LNCaP clone FGC (cell line): Measurements from ENCODE around the gene PHYH.
"Not testable (repeated sequence)": the region's sequence is repeated elsewhere in the genome, so short reads cannot be mapped to it uniquely, and the experiment has no call there.

Experiments used
- DNase-seq: peaks from one replicate; pipeline ENCODE4 v3.0.0-alpha.2; 2011; ENCODE audit warnings: low read depth
- H3K4me3 ChIP-seq: 2 replicates; pipeline ENCODE4 v1.5.1; 2011; ENCODE audit warnings: mild to moderate bottlenecking, low read depth, low read length, control low read depth
- CTCF ChIP-seq: IDR thresholded peaks from 2 replicates; pipeline ENCODE4 v1.5.1; 2012; ENCODE audit warnings: mild to moderate bottlenecking; ENCODE audit not compliant: control insufficient read depth, insufficient read depth; ENCODE audit errors: extremely low read depth

PHYH gene

DNA sequence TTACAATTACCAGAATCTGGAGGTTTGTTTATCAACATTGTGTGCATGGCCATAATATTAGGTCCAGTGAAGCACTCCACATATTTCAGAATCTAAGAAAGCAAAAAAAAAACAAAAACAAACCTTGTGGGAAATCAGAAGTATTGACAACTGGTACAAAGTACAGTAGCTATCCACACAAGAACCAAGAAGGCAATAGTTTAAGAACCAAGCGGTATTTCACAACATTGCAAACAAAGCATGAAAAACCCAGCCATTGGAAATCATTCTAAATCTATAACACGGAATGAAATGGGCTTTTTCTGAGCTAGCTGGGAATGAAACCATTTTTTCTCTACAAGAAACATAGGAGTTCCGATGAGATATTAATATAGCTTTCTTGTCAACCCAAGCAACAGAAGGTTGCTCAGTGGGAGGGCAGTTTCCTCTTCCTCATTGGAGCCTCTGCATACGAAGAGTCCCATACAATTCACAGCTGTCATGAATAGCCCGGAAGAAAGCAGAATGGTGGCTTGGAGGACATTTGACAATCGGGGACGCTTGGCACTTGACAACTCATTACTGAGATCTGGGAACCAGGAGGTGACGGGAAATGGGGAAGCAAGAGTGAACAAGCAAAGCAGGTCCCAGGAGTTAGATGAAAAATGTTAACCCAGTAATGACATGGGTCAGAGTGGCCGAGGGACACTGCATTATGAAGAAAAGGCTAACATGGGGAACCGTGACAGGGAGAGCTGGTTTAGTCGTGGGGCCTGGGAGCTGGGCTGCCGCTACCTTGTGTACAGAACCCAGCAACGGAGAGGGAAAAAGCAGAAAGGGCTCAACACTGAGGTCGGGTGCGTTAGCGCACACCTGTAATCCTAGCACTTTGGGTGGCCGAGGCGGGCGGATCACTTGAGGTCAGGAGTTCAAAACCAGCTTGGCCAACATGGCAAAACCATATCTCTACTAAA lies 7.8 kb downstream of the PHYH start:
- no peak for TF ChIP-seq CTCF
- DNase-seq, result no peak
- H3K4me3 ChIP-seq, result no peak overlapping the region

GRCh38 chr10:13291061-13291460 lies 8.8 kb downstream of the PHYH start:
- no peak overlapping the region for H3K4me3 ChIP-seq
- no peak for TF ChIP-seq CTCF
- no peak for DNase-seq

DNA sequence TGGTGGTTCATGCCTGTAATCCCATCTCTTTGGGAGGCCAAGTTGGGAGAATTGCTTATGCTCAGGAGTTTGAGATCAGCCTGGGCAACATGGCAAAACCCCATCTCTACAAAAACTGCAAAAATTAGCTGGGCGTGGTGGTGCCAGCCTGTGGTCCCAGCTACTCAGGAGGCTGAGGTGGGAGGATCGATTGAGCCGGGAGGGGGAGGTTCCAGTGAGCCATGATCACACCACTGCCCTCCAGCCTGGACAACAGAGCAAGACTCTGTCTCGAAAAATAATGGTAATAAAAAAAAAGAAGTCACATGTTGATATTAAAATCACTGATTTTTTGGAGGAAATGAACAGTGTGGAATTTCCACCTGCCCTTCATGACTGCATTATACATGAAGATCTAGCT lies 15.8 kb downstream of the PHYH start:
- H3K4me3 ChIP-seq, result no peak overlapping the region
- TF ChIP-seq CTCF, result no peak
- no peak for DNase-seq

DNA sequence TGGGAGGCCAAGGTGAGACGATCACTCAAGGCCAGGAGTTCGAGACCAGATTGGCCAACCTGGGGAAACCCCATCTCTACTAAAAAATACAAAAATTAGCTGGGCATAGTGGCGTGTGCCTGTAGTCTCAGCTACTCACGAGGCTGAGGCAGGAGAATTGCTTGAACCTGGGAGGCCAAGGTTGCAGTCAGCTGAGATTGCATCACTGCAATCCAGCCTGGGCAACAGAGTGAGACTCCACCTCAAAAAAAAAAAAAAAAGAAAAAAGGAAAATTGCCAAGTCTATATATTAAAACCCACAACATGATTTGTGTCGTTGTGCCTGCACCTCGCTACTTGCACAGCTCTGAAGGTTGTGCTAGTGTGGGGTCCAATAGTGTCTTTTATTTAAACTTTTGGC lies 17.5 kb downstream of the PHYH start:
- DNase-seq, H3K4me3 ChIP-seq: not testable (repeated sequence)

GRCh38 chr10:13276749-13277365 lies 23.0 kb downstream of the PHYH start:
- no peak for DNase-seq
- TF ChIP-seq CTCF, result peak; percentile 18; the same call in 1 of the 2 replicates
- no peak overlapping the region for H3K4me3 ChIP-seq

GRCh38 chr10:13276146-13276545 lies 23.7 kb downstream of the PHYH start:
- not testable (repeated sequence) for H3K4me3 ChIP-seq, DNase-seq

- DNase-seq, result peak; percentile 48
- TF ChIP-seq CTCF, result no peak
- no peak overlapping the region for H3K4me3 ChIP-seq
These were observed 27.7 kb downstream of the PHYH start for GRCh38 chr10:13272164-13272571.

GRCh38 chr10:13271552-13272163 lies 28.2 kb downstream of the PHYH start:
- no peak overlapping the region for H3K4me3 ChIP-seq
- no peak for DNase-seq
- TF ChIP-seq CTCF, result peak; percentile 48
